Fibroblast of mammary gland (primary cell): Measurements from ENCODE around the gene DACT3.

Experiments
- DNase-seq: peaks from one replicate; pipeline ENCODE4 v3.0.0-alpha.2; 2010; ENCODE audit warnings: low read depth
- H3K4me3 ChIP-seq: 2 replicates; pipeline ENCODE4 v1.5.1; 2011; ENCODE audit warnings: low read depth, mild to moderate bottlenecking, low read length, moderate library complexity; ENCODE audit not compliant: control insufficient read depth
- CTCF ChIP-seq: conservative IDR thresholded peaks from 2 replicates; pipeline ENCODE4 v1.5.1; 2011; ENCODE audit warnings: low read depth, low read length, inconsistent platforms; ENCODE audit not compliant: control insufficient read depth, insufficient read depth

DACT3 gene

DNA sequence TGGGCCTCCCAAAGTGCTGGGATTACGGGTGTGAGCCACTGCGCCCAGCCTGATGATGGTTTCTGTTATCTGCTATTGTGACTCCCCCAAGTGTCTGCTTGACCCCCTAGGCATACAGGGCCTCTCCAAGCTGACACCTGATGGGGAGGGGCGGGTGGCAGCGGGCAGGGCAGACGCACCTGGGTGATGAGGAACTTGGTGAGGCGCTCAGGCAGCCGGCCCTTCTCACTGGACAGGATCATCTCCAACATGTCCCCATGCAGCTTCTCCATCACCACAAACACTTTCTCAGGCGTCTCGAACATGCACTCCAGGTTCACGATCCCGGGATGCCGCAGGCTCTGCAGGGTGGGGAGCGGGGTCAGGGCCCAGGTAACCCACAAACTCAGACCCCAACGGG is 28.4 kb upstream of the DACT3 start:
- no peak for DNase-seq
- H3K4me3 ChIP-seq: no peak overlapping the region
- no peak for TF ChIP-seq CTCF

DNA sequence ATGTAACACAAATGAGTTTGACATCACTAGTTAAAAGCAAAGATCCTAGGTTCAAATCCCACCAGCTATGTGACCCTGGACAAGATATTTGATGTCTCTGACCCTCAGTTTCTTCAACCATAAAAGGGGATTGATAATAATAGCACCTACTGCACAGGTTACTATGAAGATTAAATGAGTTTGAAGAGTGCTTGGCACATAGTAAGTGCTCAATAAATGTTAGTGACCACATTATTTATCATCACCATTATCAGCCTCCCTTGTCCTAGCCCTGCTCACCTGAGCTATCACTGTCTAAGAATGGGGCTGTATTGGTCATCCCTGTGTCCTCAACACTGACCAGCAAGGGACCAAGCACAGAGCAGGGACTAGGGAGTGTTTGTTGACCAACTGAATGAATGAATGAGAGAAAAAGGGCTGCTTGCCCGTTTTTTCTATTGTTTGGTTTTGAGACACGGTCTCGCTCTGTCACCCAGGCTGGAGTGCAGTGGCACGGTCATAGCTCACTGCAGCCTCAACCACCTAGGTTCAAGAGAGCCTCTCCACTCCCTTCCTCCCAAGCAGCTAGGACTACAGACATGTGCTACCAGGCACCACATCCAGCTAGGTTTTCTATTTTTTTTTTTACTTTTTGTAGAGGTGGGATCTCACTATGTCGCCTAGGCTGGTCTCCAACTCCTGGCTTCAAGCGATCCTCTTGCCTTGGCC is 26.6 kb upstream of the DACT3 start:
- TF ChIP-seq CTCF: no peak
- DNase-seq: no peak
- no peak overlapping the region for H3K4me3 ChIP-seq

GRCh38 chr19:46685189-46685588 is 24.2 kb upstream of the DACT3 start:
- no peak for DNase-seq
- no peak for TF ChIP-seq CTCF
- no peak overlapping the region for H3K4me3 ChIP-seq

- H3K4me3 ChIP-seq: no peak overlapping the region
- no peak for DNase-seq
- no peak for TF ChIP-seq CTCF
Measured at GRCh38 chr19:46678110-46678732, 17.2 kb upstream of the DACT3 start.

DNA sequence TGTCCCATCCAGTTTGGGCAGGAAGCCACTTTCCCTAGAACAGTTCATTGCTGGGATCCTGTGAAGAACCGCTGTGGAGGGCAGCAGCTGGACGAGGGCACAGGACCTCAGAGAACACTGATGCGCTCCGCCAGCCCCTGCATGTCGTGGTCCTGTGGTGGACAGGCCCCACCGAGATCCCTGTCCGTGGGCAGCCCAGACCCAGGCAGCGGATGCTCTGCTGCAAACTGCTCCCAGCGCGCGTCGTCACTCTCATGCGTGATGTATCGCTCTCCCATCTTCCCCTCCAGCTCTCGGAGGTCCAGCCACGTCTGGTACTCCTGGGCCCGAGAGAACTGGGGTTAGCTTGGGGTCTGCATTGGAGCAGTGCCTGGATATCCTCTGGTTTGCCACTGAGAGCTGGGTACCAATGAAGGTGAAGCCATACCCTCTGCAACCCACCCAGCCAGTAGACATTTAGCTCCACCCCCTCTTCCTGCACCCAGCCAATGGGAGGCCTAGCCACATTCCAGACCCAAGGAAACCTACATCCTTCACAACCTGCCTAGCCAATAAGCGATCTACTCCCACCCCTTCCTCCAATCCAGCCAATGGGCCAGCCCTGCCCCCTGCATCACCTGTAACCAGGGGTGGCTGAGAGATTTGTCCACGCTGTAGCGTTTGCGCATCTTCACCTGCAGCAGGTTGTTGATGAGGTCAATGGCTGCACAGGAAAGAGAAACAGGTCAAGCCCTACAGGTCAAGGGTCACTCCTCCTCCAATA is 13.6 kb upstream of the DACT3 start:
- no peak for TF ChIP-seq CTCF
- DNase-seq: no peak
- H3K4me3 ChIP-seq: no peak overlapping the region

DNA sequence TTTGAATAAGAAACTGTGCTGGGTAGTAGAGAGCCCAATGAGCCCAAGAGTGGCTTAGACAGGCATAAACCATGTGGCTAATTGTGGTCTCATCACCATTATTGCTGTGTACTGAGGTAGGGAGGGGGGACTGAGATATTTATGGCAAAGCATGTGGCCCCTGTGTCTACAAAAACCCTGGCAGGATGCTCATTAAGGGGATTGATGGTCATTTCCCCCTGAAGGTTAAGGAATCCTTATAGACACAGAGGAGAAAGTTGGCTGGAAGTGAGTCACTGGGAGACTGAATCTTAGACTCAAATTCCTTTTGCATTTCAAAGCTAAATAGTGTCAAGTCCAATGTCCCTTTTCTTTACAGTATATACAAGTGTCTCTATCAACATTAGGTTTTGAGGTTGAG is 9.8 kb upstream of the DACT3 start:
- no peak for DNase-seq
- TF ChIP-seq CTCF: no peak
- no peak overlapping the region for H3K4me3 ChIP-seq
